ENCODE measurements around the gene TNK2.

DNA sequence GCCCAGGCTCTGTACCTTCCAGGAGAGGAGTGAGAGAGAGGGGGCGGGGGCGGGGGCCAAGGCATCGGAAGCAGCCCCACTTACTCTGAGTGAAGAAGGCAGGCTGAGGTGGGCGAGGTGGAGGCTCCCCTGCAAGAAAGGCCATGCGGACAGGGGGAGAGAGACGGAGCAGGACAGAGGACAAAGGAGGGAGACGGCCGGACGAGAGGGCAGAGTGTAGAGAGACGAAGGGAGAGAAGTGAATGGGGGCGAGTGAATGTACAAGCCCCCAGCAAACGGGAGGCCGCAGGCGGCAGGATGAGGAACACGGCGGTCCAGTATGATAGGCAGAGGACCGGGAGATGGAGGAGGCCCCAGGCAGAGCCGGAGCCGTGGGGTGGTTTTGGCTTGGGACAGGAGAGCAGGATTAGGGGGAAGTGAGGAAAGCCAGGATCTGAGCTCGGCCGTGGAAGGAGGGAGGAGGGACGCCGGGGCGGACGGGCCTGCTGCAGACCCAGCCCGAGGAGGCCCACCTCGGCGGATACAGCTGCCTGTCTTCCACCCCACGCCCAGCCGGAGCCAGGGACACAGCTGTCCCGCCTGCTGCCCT, 38.8 kb downstream of the TNK2 start:
- TF ChIP-seq, protein P1, sequence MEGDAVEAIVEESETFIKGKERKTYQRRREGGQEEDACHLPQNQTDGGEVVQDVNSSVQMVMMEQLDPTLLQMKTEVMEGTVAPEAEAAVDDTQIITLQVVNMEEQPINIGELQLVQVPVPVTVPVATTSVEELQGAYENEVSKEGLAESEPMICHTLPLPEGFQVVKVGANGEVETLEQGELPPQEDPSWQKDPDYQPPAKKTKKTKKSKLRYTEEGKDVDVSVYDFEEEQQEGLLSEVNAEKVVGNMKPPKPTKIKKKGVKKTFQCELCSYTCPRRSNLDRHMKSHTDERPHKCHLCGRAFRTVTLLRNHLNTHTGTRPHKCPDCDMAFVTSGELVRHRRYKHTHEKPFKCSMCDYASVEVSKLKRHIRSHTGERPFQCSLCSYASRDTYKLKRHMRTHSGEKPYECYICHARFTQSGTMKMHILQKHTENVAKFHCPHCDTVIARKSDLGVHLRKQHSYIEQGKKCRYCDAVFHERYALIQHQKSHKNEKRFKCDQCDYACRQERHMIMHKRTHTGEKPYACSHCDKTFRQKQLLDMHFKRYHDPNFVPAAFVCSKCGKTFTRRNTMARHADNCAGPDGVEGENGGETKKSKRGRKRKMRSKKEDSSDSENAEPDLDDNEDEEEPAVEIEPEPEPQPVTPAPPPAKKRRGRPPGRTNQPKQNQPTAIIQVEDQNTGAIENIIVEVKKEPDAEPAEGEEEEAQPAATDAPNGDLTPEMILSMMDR (conservative IDR thresholded peaks at IDR 0.05; ENCODE audit: low read length), result no peak
- TF ChIP-seq EZH2phosphoT487 (IDR thresholded peaks at IDR 0.05; ENCODE audit: borderline replicate concordance), result no peak
